Measurements from ENCODE around the gene ACTR3C. TPM values are rescaled to one million over a fixed set of nuclear protein-coding genes. Genes with fewer than 3 reads are reported as not detected.

The ACTR3C gene
- total RNA-seq, 1 donor from 2014 or later: not detected

DNA sequence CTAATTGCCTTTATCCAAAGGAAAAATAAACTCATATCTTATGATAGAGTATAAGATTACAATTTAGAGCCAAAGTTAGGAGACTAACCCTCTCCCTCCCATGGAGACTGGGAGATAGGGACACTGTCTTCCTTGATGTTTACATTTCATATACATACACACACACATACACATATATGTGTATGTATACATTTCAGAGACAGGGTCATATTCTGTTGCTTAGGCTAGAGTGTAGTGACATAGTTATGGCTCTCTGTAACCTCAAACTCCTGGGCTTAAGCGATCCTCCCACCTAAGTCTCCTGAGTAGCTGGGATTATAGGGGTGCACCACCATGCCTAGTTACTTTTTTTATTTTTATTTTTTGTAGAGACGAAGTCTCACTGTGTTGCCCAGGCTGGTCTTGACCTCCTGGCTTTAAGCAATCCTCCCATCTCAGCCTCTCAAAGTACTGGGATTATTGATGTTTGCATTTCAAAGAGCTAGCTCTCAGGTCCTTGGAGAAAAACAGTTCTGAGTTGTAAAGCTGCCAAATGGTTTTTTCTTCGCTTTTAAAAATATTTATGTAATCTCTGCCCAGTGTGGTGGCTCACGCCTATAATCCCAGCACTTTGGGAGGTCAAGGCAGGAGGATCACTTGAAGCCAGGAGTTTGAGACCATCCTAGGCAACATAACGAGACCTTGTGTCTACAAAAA is 37.2 kb upstream of the ACTR3C start:
- H3K27ac Mint-ChIP-seq: no peak overlapping the region
- H3K4me3 Mint-ChIP-seq: peak overlapping the region; percentile 70
- H3K4me2 ChIP-seq: no peak overlapping the region
- H3K36me3 Mint-ChIP-seq: no peaks in the 10 kb centered on the region
- peaks cover 14% of the 10 kb centered on the region for H3K4me1 ChIP-seq
- H3K36me3 ChIP-seq: no peaks in the 10 kb centered on the region
- TF ChIP-seq, protein P1, sequence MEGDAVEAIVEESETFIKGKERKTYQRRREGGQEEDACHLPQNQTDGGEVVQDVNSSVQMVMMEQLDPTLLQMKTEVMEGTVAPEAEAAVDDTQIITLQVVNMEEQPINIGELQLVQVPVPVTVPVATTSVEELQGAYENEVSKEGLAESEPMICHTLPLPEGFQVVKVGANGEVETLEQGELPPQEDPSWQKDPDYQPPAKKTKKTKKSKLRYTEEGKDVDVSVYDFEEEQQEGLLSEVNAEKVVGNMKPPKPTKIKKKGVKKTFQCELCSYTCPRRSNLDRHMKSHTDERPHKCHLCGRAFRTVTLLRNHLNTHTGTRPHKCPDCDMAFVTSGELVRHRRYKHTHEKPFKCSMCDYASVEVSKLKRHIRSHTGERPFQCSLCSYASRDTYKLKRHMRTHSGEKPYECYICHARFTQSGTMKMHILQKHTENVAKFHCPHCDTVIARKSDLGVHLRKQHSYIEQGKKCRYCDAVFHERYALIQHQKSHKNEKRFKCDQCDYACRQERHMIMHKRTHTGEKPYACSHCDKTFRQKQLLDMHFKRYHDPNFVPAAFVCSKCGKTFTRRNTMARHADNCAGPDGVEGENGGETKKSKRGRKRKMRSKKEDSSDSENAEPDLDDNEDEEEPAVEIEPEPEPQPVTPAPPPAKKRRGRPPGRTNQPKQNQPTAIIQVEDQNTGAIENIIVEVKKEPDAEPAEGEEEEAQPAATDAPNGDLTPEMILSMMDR (IDR thresholded peaks at IDR 0.05): no peak
- no peak for TF ChIP-seq EZH2phosphoT487 (IDR thresholded peaks at IDR 0.05)
- no peak for TF ChIP-seq EZH2 (IDR thresholded peaks at IDR 0.05)
- peaks cover 2% of the 10 kb centered on the region for H3K9me3 Mint-ChIP-seq
- no peaks in the 10 kb centered on the region for H3K9me3 ChIP-seq (ENCODE audit: low read depth)
- no peak overlapping the region for H3K4me3 ChIP-seq
- no peaks in the 10 kb centered on the region for H4K20me1 ChIP-seq (ENCODE audit: low read depth)
- peaks cover 13% of the 10 kb centered on the region for H3K27me3 Mint-ChIP-seq (ENCODE audit: insufficient read depth, low read depth)
- H3K27ac ChIP-seq: no peak overlapping the region
- no peak overlapping the region for H2AFZ ChIP-seq (replicated peaks)
- peaks cover 21% of the 10 kb centered on the region for H3F3A ChIP-seq (ENCODE audit: low read depth)
- H3K9ac ChIP-seq: no peak overlapping the region
- H3K79me2 ChIP-seq (ENCODE audit: low read depth): no peaks in the 10 kb centered on the region
- H3K4me1 Mint-ChIP-seq: peaks cover 44% of the 10 kb centered on the region
- H3K27me3 ChIP-seq: no peaks in the 10 kb centered on the region
- no peak for DNase-seq (ENCODE audit: low spot score)

DNA sequence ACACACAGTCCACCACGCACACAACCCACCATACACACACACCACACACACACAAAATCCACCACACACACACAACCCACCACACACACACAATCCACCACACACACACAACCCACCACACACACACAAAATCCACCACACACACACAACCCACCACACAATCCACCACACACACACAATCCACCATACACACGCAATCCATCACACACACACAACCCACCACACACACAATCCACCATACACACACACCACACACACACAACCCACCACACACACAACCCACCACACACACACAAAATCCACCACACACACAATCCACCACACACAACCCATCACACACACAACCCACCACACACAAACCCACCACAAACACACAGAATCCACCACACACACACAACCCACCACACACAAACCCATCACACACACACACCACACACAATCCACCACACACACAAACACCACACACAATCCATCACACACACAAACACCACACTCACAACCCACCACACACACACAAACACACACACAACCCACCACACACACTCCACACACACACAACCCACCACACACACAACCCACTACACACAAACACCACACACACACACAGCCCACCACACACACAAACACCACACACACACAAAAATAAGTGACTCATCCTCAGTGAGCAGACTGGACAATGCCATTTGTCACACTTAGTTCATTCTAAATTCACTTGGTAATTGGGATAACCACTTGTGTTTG is 36.4 kb upstream of the ACTR3C start:
- H3K4me3 Mint-ChIP-seq: peak overlapping the region; percentile 70
- H3K4me1 Mint-ChIP-seq: peaks cover 43% of the 10 kb centered on the region

DNA sequence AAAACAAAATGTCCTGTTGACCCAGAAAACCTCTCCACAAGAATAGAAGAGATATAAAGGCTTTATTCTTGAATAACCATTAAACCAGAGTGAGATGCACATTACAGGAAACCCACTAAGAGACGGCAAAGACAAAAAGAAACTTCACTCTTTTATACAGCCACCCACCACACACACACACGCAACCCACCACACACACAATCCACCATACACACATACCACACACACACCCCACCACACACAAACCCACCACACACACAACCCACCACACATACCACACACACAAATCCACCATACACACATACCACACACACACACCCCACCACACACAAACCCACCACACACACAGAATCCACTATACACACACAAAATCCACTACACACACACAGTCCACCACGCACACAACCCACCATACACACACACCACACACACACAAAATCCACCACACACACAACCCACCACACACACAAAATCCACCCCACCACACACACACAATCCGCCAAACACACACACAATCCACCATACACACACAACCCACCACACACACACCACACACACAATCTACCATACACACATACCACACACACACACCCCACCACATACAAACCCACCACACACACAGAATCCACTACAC is 35.8 kb upstream of the ACTR3C start:
- H3K27ac ChIP-seq: no peak overlapping the region
- Mint-ChIP-seq H3K36me3 (no peaks in the 10 kb centered on the region), H3K27ac (no peak overlapping the region), H3K4me3 (peak overlapping the region; percentile 41), H3K9me3 (peaks cover 2% of the 10 kb centered on the region), H3K27me3 (ENCODE audit: insufficient read depth, low read depth) (peaks cover 16% of the 10 kb centered on the region), H3K4me1 (peaks cover 42% of the 10 kb centered on the region)
- no peak overlapping the region for H3K4me2 ChIP-seq
- H3K36me3 ChIP-seq: no peaks in the 10 kb centered on the region
- no peaks in the 10 kb centered on the region for H3K9me3 ChIP-seq (ENCODE audit: low read depth)
- TF ChIP-seq, protein P1 (IDR thresholded peaks at IDR 0.05): no peak
- no peak for TF ChIP-seq EZH2 (IDR thresholded peaks at IDR 0.05)
- no peak for TF ChIP-seq EZH2phosphoT487 (IDR thresholded peaks at IDR 0.05)
- no peak overlapping the region for H2AFZ ChIP-seq (replicated peaks)
- no peaks in the 10 kb centered on the region for H3K27me3 ChIP-seq
- no peaks in the 10 kb centered on the region for H3K79me2 ChIP-seq (ENCODE audit: low read depth)
- no peak for DNase-seq (ENCODE audit: low spot score)
- H3K4me3 ChIP-seq: no peak overlapping the region
- peaks cover 14% of the 10 kb centered on the region for H3K4me1 ChIP-seq
- peaks cover 21% of the 10 kb centered on the region for H3F3A ChIP-seq (ENCODE audit: low read depth)
- H3K9ac ChIP-seq: no peak overlapping the region
- no peaks in the 10 kb centered on the region for H4K20me1 ChIP-seq (ENCODE audit: low read depth)

More for the DNA sequence above, 36.4 kb upstream of the ACTR3C start:
- Mint-ChIP-seq H3K27ac (peak overlapping the region; percentile 86), H3K36me3 (no peaks in the 10 kb centered on the region), H3K27me3 (ENCODE audit: insufficient read depth, low read depth) (peaks cover 13% of the 10 kb centered on the region), H3K9me3 (peaks cover 2% of the 10 kb centered on the region)
- H3K4me1 ChIP-seq: peaks cover 14% of the 10 kb centered on the region
- H3K36me3 ChIP-seq: no peaks in the 10 kb centered on the region
- H4K20me1 ChIP-seq (ENCODE audit: low read depth): no peaks in the 10 kb centered on the region
- no peak overlapping the region for H3K27ac ChIP-seq
- no peaks in the 10 kb centered on the region for H3K27me3 ChIP-seq
- no peaks in the 10 kb centered on the region for H3K79me2 ChIP-seq (ENCODE audit: low read depth)
- H3F3A ChIP-seq (ENCODE audit: low read depth): peaks cover 21% of the 10 kb centered on the region
- no peak overlapping the region for H3K4me3 ChIP-seq
- DNase-seq (ENCODE audit: low spot score): no peak
- no peaks in the 10 kb centered on the region for H3K9me3 ChIP-seq (ENCODE audit: low read depth)
- TF ChIP-seq EZH2 (IDR thresholded peaks at IDR 0.05): no peak
- TF ChIP-seq EZH2phosphoT487 (IDR thresholded peaks at IDR 0.05): no peak
- TF ChIP-seq, protein P1 (IDR thresholded peaks at IDR 0.05): no peak
- no peak overlapping the region for H3K4me2 ChIP-seq
- H3K9ac ChIP-seq: no peak overlapping the region
- no peak overlapping the region for H2AFZ ChIP-seq (replicated peaks)
